K562 (cell line): Measurements from ENCODE around the gene LRP10. TPM values are rescaled to one million over a fixed set of nuclear protein-coding genes. Genes with fewer than 3 reads are reported as not detected.

Experiments used
- ATAC-seq: fragments of 200-7000 bp; cut with Tn5 transposase; 3 replicates; pipeline ENCODE4 v1.9.1; 2020; ENCODE audit warnings: moderate library complexity
- BruUV-seq: library from RNA; stranded (reverse); fragments of 400-500 nt; replicated peaks from 2 replicates; lab custom pipeline; 2021; lab: Mats Ljungman, UMichigan
- CTCF ChIA-PET: fragments of 300-600 bp; formaldehyde crosslinking; extraction: SDS; loops from one replicate; lab custom pipeline; 2021; ENCODE audit warnings: low intra/inter-chr PET ratio; lab: Yijun Ruan, JAX
- POLR2A ChIA-PET: fragments of 300-600, 350-650 bp; sonication (Branson Sonifier 250); formaldehyde crosslinking; extraction: SDS; loops from one replicate; lab custom pipeline; 2021; ENCODE audit warnings: antibody characterized with exemption, inconsistent platforms; lab: Yijun Ruan, JAX
- DNase-seq, 4 experiments: peaks; one replicate each; pipeline versions ENCODE4 v3.0.0 to v3.0.0-alpha.2; 2011 to 2018; ENCODE audit warnings: low spot score in 3 of 4, mixed read lengths in 3 of 4; ENCODE audit errors: extremely low read depth in 1 of 4
- FAIRE-seq: peaks from 2 replicates; lab custom pipeline; 2011; peaks lifted over from hg19 to GRCh38; lab: Jason Lieb, UNC
- H2AFZ ChIP-seq: 2 replicates; pipeline ENCODE4 v1.6.0; 2011; ENCODE audit warnings: low read depth, low read length, control low read depth, inconsistent platforms
- H3K27ac ChIP-seq: fragments of 200-600 bp; 3 replicates; pipeline ENCODE4 v1.8.0; 2011; ENCODE audit warnings: low read depth, mild to moderate bottlenecking, control low read depth, inconsistent platforms, low read length, moderate library complexity, mixed read lengths; ENCODE audit errors: extremely low read depth
- H3K27me3 ChIP-seq, 2 experiments: fragments of 300-600 bp in 1 of 2; 2 replicates in 1 of 2; 3 replicates in 1 of 2; pipeline versions ENCODE4 v1.6.0 to v1.8.0; 2011; ENCODE audit warnings: inconsistent platforms in 2 of 2, low read length in 2 of 2, mild to moderate bottlenecking in 1 of 2, mixed read lengths in 1 of 2, moderate library complexity in 1 of 2; ENCODE audit not compliant: control insufficient read depth in 2 of 2, insufficient read depth in 2 of 2
- H3K36me3 ChIP-seq: fragments of 300-600 bp; 3 replicates; pipeline ENCODE4 v1.8.0; 2011; ENCODE audit warnings: mild to moderate bottlenecking, low read length, inconsistent platforms; ENCODE audit not compliant: control insufficient read depth, insufficient read depth
- H3K4me1 ChIP-seq, 2 experiments: fragments of 200-600 bp in 1 of 2; replicated peaks in 1 of 2; 2 replicates in 1 of 2; 3 replicates in 1 of 2; pipeline versions ENCODE4 v1.5.1 to v1.8.0; 2011; ENCODE audit warnings: inconsistent platforms in 2 of 2, low read length in 2 of 2, mild to moderate bottlenecking in 1 of 2, mixed read lengths in 1 of 2, moderate library complexity in 1 of 2; ENCODE audit not compliant: control insufficient read depth in 2 of 2, insufficient read depth in 2 of 2
- H3K4me2 ChIP-seq: 2 replicates; pipeline ENCODE4 v1.6.1; 2011; ENCODE audit warnings: low read length, control low read depth, inconsistent platforms, mixed read lengths; ENCODE audit not compliant: insufficient read depth
- H3K4me3 ChIP-seq: fragments of 200-600 bp; sonication (generic), shearing (Covaris generic); 2 replicates; pipeline ENCODE4 v1.5.1; 2016; ENCODE audit warnings: control low read depth, inconsistent platforms
- H3K79me2 ChIP-seq: fragments of 200-600 bp; 3 replicates; pipeline ENCODE4 v1.8.0; 2011; ENCODE audit warnings: low read length, inconsistent platforms; ENCODE audit not compliant: control insufficient read depth, insufficient read depth
- H3K9ac ChIP-seq, 2 experiments: 2 replicates each; pipeline versions ENCODE4 v1.6.0 to v1.6.1; 2011; ENCODE audit warnings: low read depth in 2 of 2, low read length in 2 of 2, control low read depth in 1 of 2, inconsistent platforms in 1 of 2, mild to moderate bottlenecking in 1 of 2, mixed read lengths in 1 of 2; ENCODE audit not compliant: insufficient read depth in 1 of 2
- H3K9me1 ChIP-seq: one replicate; pipeline ENCODE4 v1.6.0; 2011; ENCODE audit warnings: inconsistent platforms, mild to moderate bottlenecking, low read length, moderate library complexity; ENCODE audit not compliant: control insufficient read depth, insufficient read depth
- H3K9me3 ChIP-seq: replicated peaks from 2 replicates; pipeline ENCODE4 v1.5.1; 2011; ENCODE audit warnings: low read depth, low read length, inconsistent platforms; ENCODE audit not compliant: control insufficient read depth, insufficient read depth
- H4K20me1 ChIP-seq: replicated peaks from 2 replicates; pipeline ENCODE4 v1.6.1; 2011; ENCODE audit warnings: low read length, inconsistent platforms, mixed read lengths; ENCODE audit not compliant: control insufficient read depth, insufficient read depth
- CEBPB ChIP-seq: fragments of 450-650 bp; IDR thresholded peaks from 2 replicates; pipeline ENCODE4 v1.6.1; 2016; ENCODE audit warnings: missing genetic modification characterization, missing compliant biosample characterization
- IRF2 ChIP-seq: sonication (generic); formaldehyde crosslinking; IDR thresholded peaks from 2 replicates; pipeline ENCODE4 v1.8.1; 2022; ENCODE audit warnings: mild to moderate bottlenecking, missing genetic modification reagents
- JUN ChIP-seq, 2 experiments: sonication (generic) in 1 of 2; formaldehyde crosslinking in 1 of 2; IDR thresholded peaks; 2 replicates each; pipeline versions ENCODE4 v1.6.1 to v1.8.0; 2012 to 2022; ENCODE audit warnings: borderline replicate concordance in 2 of 2, mild to moderate bottlenecking in 2 of 2, improper control_type of control experiment in 1 of 2, low read depth in 1 of 2, low read length in 1 of 2, missing genetic modification reagents in 1 of 2
- RUNX1 ChIP-seq: sonication (generic); IDR thresholded peaks from 2 replicates; pipeline ENCODE4 v1.6.1; 2016; ENCODE audit warnings: antibody characterized with exemption, low read depth
- STAT5B ChIP-seq: fragments of 250-450 bp; sonication (Bioruptor Pico); IDR thresholded peaks from 2 replicates; pipeline ENCODE4 v1.8.0; 2021; ENCODE audit warnings: mild to moderate bottlenecking, inconsistent platforms
- WGBS: fragments of 100-300 bp; shearing (Covaris generic); methylation state at CpG from one replicate; pipeline ENCODE4 v1.1.6; 2016; ENCODE audit warnings: low coverage, mixed read lengths; ENCODE audit not compliant: insufficient coverage; ENCODE audit errors: missing lambda C conversion rate; 5-methylcytosine and 5-hydroxymethylcytosine counted together
- in situ Hi-C: fragments of 300-500 bp; cut with MboI; formaldehyde crosslinking; loops from 4 replicates; pipeline ENCODE4 v1.15.0; 2018; ENCODE audit warnings: inconsistent platforms, mixed read lengths
- intact Hi-C: fragments of 100-400 bp; cut with micrococcal nuclease; formaldehyde crosslinking; loops from 2 replicates; pipeline ENCODE4 v1.14.2; 2022
- polyA plus RNA-seq, 8 experiments: library from polyadenylated mRNA; depleted of rRNA in 4 of 8; stranded (reverse) in 5 of 8; unstranded in 3 of 8; fragments of >200 nt; fragmentation: Nextera tagmentation in 2 of 8; fragmentation: Illumina TruSeq in 1 of 8; extraction: Ambion mirVana in 2 of 8; extraction: Trizol in 1 of 8; gene quantifications; 2 replicates each; pipeline versions ENCODE4 v1.2.1 to v1.2.3, GENCODE V29; 2011 to 2014; ENCODE audit warnings: inconsistent platforms in 1 of 8, missing spikeins in 1 of 8
- total RNA-seq, 7 experiments: library from RNA; depleted of rRNA in 6 of 7; stranded (reverse); fragments of >200 nt in 6 of 7; fragmentation: Illumina TruSeq in 2 of 7; extraction: Trizol in 2 of 7; gene quantifications; 2 replicates each; pipeline versions ENCODE4 v1.2.1 to v1.2.3, GENCODE V29; 2011 to 2021; ENCODE audit warnings: low replicate concordance in 1 of 7

Gene LRP10
- total and polyA plus RNA-seq, 9 of the 15 experiments (the other 6 are each of a cell fraction or from before 2014, with no cell fraction given), result 1.3 to 45.5 (median 10.9) TPM

DNA sequence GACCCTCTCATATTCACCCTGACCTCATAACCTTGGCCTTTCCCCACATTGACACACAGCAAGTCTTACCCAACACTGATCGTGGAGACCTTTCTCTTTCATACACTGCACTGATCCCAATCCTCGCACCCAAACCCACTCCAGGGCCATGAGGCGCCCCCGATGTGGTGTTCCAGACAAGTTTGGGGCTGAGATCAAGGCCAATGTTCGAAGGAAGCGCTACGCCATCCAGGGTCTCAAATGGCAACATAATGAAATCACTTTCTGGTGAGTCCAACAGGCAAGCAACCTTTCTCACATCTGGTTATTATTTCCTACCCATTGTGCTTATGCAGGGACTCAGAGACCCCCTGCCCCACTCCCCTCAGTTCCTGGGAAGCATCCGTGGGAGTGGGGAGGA, 29.8 kb upstream of the LRP10 start:
- DNase-seq, result no peak
- H3K9me3 ChIP-seq, result no peaks in the 10 kb centered on the region
- POLR2A ChIA-PET, result interaction anchor here (0.8 to 1.5 kb wide), 2 partner anchors 17 to 79 kb away, joined by 3 to 8 read pairs; no protein-coding TSS in a partner anchor
- CTCF ChIA-PET, result interaction anchor here (1.0 kb wide), 1 partner anchor 12 kb away, joined by 3 read pairs; the partner anchor contains the start of gene MRPL52
- no peaks in the 10 kb centered on the region for H3K36me3 ChIP-seq
- ATAC-seq, result no peak
- BruUV-seq, result no TSS peak
- no peak overlapping the region for H3K27ac ChIP-seq
- H3K9ac ChIP-seq, result peak overlapping the region in 1 of 2 experiments; percentile 43; a peak in 2 of 4 replicates
- no peak overlapping the region for H3K4me2 ChIP-seq
- no peaks in the 10 kb centered on the region for H3K9me1 ChIP-seq
- in situ Hi-C loops (loop anchor here (10.0 kb wide), 2 partner anchors 187 to 277 kb away; no protein-coding TSS in a partner anchor), intact Hi-C loops (no loop called here)
- FAIRE-seq, result no peak
- no peak overlapping the region for H2AFZ ChIP-seq
- H3K79me2 ChIP-seq, result no peaks in the 10 kb centered on the region
- no peaks in the 10 kb centered on the region for H4K20me1 ChIP-seq
- 51% methylated on average over 8 of the region's 8 CpGs for WGBS
- H3K4me3 ChIP-seq, result no peak overlapping the region
- H3K27me3 ChIP-seq, result no peaks in the 10 kb centered on the region
- peaks cover 0 to 22% of the 10 kb centered on the region in 2 experiments; a peak in 2 of 5 replicates for H3K4me1 ChIP-seq
- TF ChIP-seq RUNX1 (no peak), STAT5B (no peak), CEBPB (no peak), JUN (IDR thresholded peaks at IDR 0.05; ENCODE audit: borderline replicate concordance, low read depth, low read length) (no peak), JUN (CRISPR knock-in tag; IDR thresholded peaks at IDR 0.05; ENCODE audit: borderline replicate concordance) (no peak), IRF2 (CRISPR knock-in tag) (0 out of 2 replicates have a peak, but pooled peaks have one; percentile 13)
